CD4-positive, alpha-beta memory T cell (primary cell): Measurements from ENCODE around the gene MPI. TPM values are rescaled to one million over a fixed set of nuclear protein-coding genes. Genes with fewer than 3 reads are reported as not detected.
"Not testable (repeated sequence)": the region's sequence is repeated elsewhere in the genome, so short reads cannot be mapped to it uniquely, and the experiment has no call there.

Source experiments
- CTCF ChIA-PET: fragments of 350-600 bp; sonication (Branson Sonifier 250); formaldehyde crosslinking; loops from one replicate; lab custom pipeline; 2021; ENCODE audit warnings: inconsistent platforms; ENCODE audit not compliant: partially characterized antibody; lab: Charles Lee
- POLR2A ChIA-PET: fragments of 350-600 bp; sonication (Branson Sonifier 250); formaldehyde crosslinking; loops from one replicate; lab custom pipeline; 2021; ENCODE audit not compliant: partially characterized antibody; lab: Charles Lee
- DNase-seq, 5 donors: peaks; one replicate each; pipeline versions ENCODE4 v3.0.0 to v3.0.0-alpha.2; 2020 to 2022; ENCODE audit warnings: mixed read lengths in 1 of 5
- H3K27ac ChIP-seq: one replicate; pipeline ENCODE4 v1.7.0; 2013; ENCODE audit warnings: low read depth, low read length
- H3K27me3 ChIP-seq: 2 replicates; pipeline ENCODE4 v1.7.0; 2013; ENCODE audit warnings: mild to moderate bottlenecking, low read length, moderate library complexity; ENCODE audit not compliant: insufficient read depth
- H3K36me3 ChIP-seq: 2 replicates; pipeline ENCODE4 v1.7.0; 2013; ENCODE audit warnings: mild to moderate bottlenecking, low read length, moderate library complexity; ENCODE audit not compliant: insufficient read depth
- H3K4me1 ChIP-seq: 2 replicates; pipeline ENCODE4 v1.7.0; 2013; ENCODE audit warnings: mild to moderate bottlenecking, low read length, moderate library complexity; ENCODE audit not compliant: insufficient read depth
- H3K4me3 ChIP-seq, 2 donors: one replicate each; pipeline ENCODE4 v1.7.0; 2013; ENCODE audit warnings: low read length in 2 of 2, mild to moderate bottlenecking in 1 of 2
- H3K9me3 ChIP-seq, 2 donors: one replicate each; pipeline ENCODE4 v1.7.0; 2013; ENCODE audit warnings: low read length in 2 of 2, control low read depth in 1 of 2; ENCODE audit not compliant: control insufficient read depth in 1 of 2
- H3K27ac Mint-ChIP-seq, 7 donors: one replicate each; pipeline ENCODE4 v1.8.0; 2020 to 2021; ENCODE audit warnings: mixed read lengths in 7 of 7, mild to moderate bottlenecking in 6 of 7, inconsistent platforms in 3 of 7, moderate library complexity in 3 of 7
- H3K27me3 Mint-ChIP-seq, 2 donors: one replicate each; pipeline ENCODE4 v1.8.0; 2020 to 2021; ENCODE audit warnings: mixed read lengths in 2 of 2
- H3K36me3 Mint-ChIP-seq, 2 donors: one replicate each; pipeline ENCODE4 v1.8.0; 2020 to 2021; ENCODE audit warnings: mixed read lengths in 2 of 2, inconsistent platforms in 1 of 2, mild to moderate bottlenecking in 1 of 2
- H3K4me1 Mint-ChIP-seq, 4 donors: one replicate each; pipeline ENCODE4 v1.8.0; 2020 to 2021; ENCODE audit warnings: mixed read lengths in 4 of 4, mild to moderate bottlenecking in 1 of 4
- H3K4me3 Mint-ChIP-seq, 8 donors: one replicate each; pipeline ENCODE4 v1.8.0; 2020 to 2021; ENCODE audit warnings: mixed read lengths in 8 of 8, mild to moderate bottlenecking in 7 of 8, moderate library complexity in 6 of 8, inconsistent platforms in 3 of 8
- H3K9me3 Mint-ChIP-seq, 8 donors: one replicate each; pipeline ENCODE4 v1.8.0; 2020 to 2021; ENCODE audit warnings: mixed read lengths in 8 of 8, mild to moderate bottlenecking in 5 of 8, inconsistent platforms in 3 of 8, moderate library complexity in 1 of 8
- intact Hi-C: fragments of 100-400 bp; cut with micrococcal nuclease; formaldehyde crosslinking; loops from one replicate; pipeline ENCODE4 v1.15.1; 2023
- polyA plus RNA-seq, 2 donors: library from polyadenylated mRNA; unstranded; fragments of 300-500 nt; fragmentation: Illumina TruSeq; gene quantifications; one replicate each; pipeline ENCODE4 v1.2.3, GENCODE V29; 2021
- total RNA-seq, 2 experiments: library from RNA; stranded (reverse); gene quantifications; one replicate each; pipeline ENCODE4 v1.2.3, GENCODE V29; 2021

Gene MPI
- total and polyA plus RNA-seq, 4 experiments from 2014 or later = 63.0 to 73.1 (median 68.3) TPM

- peaks cover 15% of the 10 kb centered on the region for H3K36me3 ChIP-seq
- peaks cover 26% of the 10 kb centered on the region for H3K4me1 ChIP-seq
- no peaks in the 10 kb centered on the region for H3K27me3 ChIP-seq
- Mint-ChIP-seq H3K4me3 (peak overlapping the region; percentile 96 to 100 (median 99)), H3K9me3 (no peaks in the 10 kb centered on the region), H3K4me1 (peaks cover 21 to 44% (median 32%) of the 10 kb centered on the region in 4 donors), H3K36me3 (peaks cover 12 to 39% of the 10 kb centered on the region in 2 donors), H3K27ac (peak overlapping the region; percentile 92 to 99 (median 98)), H3K27me3 (no peaks in the 10 kb centered on the region)
- ChIA-PET POLR2A (interaction anchor here (0.8 to 10.8 kb wide), 19 partner anchors 11 to 292 kb away, joined by 3 to 155 read pairs (median 7); partner anchors contain the start of genes CLK3, COX5A, MPI and SCAMP2), CTCF (interaction anchor here (0.6 to 10.4 kb wide), 19 partner anchors 10 to 137 kb away, joined by 3 to 136 read pairs (median 4); partner anchors contain the start of gene ULK3)
- DNase-seq = no peak
- intact Hi-C loops = loop anchor here (5.0 kb wide), 1 partner anchor 45 kb away; no protein-coding TSS in a partner anchor
- H3K27ac ChIP-seq = peak overlapping the region; percentile 83
- H3K4me3 ChIP-seq = peak overlapping the region; percentile 61 to 94
- no peaks in the 10 kb centered on the region for H3K9me3 ChIP-seq
Observed at GRCh38 chr15:74907163-74907870, 17.5 kb downstream of the MPI start.

GRCh38 chr15:74908635-74909034 is 18.8 kb downstream of the MPI start:
- peaks cover 26% of the 10 kb centered on the region for H3K4me1 ChIP-seq
- H3K36me3 Mint-ChIP-seq = peaks cover 11 to 34% of the 10 kb centered on the region in 2 donors
- ChIA-PET CTCF (interaction anchor here (1.2 to 10.4 kb wide), 3 partner anchors 34 to 66 kb away, joined by 3 to 136 read pairs (median 4); partner anchors contain the start of gene ULK3), POLR2A (interaction anchor here (0.6 to 10.8 kb wide), 5 partner anchors 15 to 118 kb away, joined by 3 to 155 read pairs (median 3); partner anchors contain the start of genes COX5A, MPI and ULK3)
- peaks cover 7% of the 10 kb centered on the region for H3K36me3 ChIP-seq
- H3K27ac ChIP-seq = no peak overlapping the region
- peak overlapping the region in 4 of 7 donors; percentile 25 to 69 (median 66) for H3K27ac Mint-ChIP-seq
- no peaks in the 10 kb centered on the region for H3K27me3 Mint-ChIP-seq
- intact Hi-C loops = loop anchor here (5.0 kb wide), 1 partner anchor 44 kb away; no protein-coding TSS in a partner anchor
- peak overlapping the region in 3 of 8 donors; percentile 1 to 43 (median 10) for H3K4me3 Mint-ChIP-seq
- no peak for DNase-seq
- H3K4me3 ChIP-seq = no peak overlapping the region
- H3K9me3 Mint-ChIP-seq = no peaks in the 10 kb centered on the region
- peaks cover 21 to 43% (median 31%) of the 10 kb centered on the region in 4 donors for H3K4me1 Mint-ChIP-seq
- H3K27me3 ChIP-seq = no peaks in the 10 kb centered on the region
- no peaks in the 10 kb centered on the region for H3K9me3 ChIP-seq

GRCh38 chr15:74913041-74913440 is 23.2 kb downstream of the MPI start:
- no peak overlapping the region for H3K4me3 Mint-ChIP-seq
- DNase-seq = no peak

GRCh38 chr15:74913799-74914198 is 24.0 kb downstream of the MPI start:
- H3K36me3 ChIP-seq = peaks cover 11% of the 10 kb centered on the region
- CTCF ChIA-PET = interaction anchor here (0.9 kb wide), 1 partner anchor 12 kb away, joined by 5 read pairs; no protein-coding TSS in a partner anchor
- peaks cover 18 to 33% of the 10 kb centered on the region in 2 donors for H3K36me3 Mint-ChIP-seq
- DNase-seq, H3K4me3 ChIP-seq, H3K27me3 Mint-ChIP-seq, intact Hi-C loops, H3K4me3 Mint-ChIP-seq, H3K27ac ChIP-seq, H3K9me3 Mint-ChIP-seq, H3K4me1 ChIP-seq, H3K9me3 ChIP-seq, H3K4me1 Mint-ChIP-seq, H3K27me3 ChIP-seq: not testable (repeated sequence)
- H3K27ac Mint-ChIP-seq = peak overlapping the region in 1 of 7 donors; percentile 31
- POLR2A ChIA-PET = interaction anchor here (1.0 kb wide), 1 partner anchor 10 kb away, joined by 3 read pairs; no protein-coding TSS in a partner anchor

More at GRCh38 chr15:74913041-74913440, 23.2 kb downstream of the MPI start:
- CTCF ChIA-PET = interaction anchor here (0.9 to 3.6 kb wide), 2 partner anchors 11 to 12 kb away, joined by 5 to 36 read pairs; no protein-coding TSS in a partner anchor
- H3K4me1 ChIP-seq = no peaks in the 10 kb centered on the region
- Mint-ChIP-seq H3K9me3 (no peaks in the 10 kb centered on the region), H3K4me1 (peaks cover 0 to 6% (median 0%) of the 10 kb centered on the region in 4 donors), H3K36me3 (peaks cover 13 to 28% of the 10 kb centered on the region in 2 donors), H3K27ac (no peak overlapping the region), H3K27me3 (no peaks in the 10 kb centered on the region)
- H3K27ac ChIP-seq = no peak overlapping the region
- no peak overlapping the region for H3K4me3 ChIP-seq
- H3K27me3 ChIP-seq = no peaks in the 10 kb centered on the region
- peaks cover 8% of the 10 kb centered on the region for H3K36me3 ChIP-seq
- H3K9me3 ChIP-seq = no peaks in the 10 kb centered on the region
- intact Hi-C loops = no loop called here
- POLR2A ChIA-PET = interaction anchor here (1.0 kb wide), 1 partner anchor 9 kb away, joined by 3 read pairs; no protein-coding TSS in a partner anchor

- no peak for DNase-seq
- Mint-ChIP-seq H3K27me3 (no peaks in the 10 kb centered on the region), H3K36me3 (peaks cover 34 to 53% of the 10 kb centered on the region in 2 donors), H3K9me3 (no peaks in the 10 kb centered on the region), H3K27ac (no peak overlapping the region), H3K4me1 (peaks cover 0 to 2% (median 0%) of the 10 kb centered on the region in 4 donors), H3K4me3 (no peak overlapping the region)
- Histone ChIP-seq H3K9me3 (no peaks in the 10 kb centered on the region), H3K4me3 (no peak overlapping the region), H3K27ac (no peak overlapping the region), H3K36me3 (peaks cover 33% of the 10 kb centered on the region), H3K4me1 (no peaks in the 10 kb centered on the region), H3K27me3 (no peaks in the 10 kb centered on the region)
- intact Hi-C loops = no loop called here
- POLR2A ChIA-PET = interaction anchor here (2.0 kb wide), 1 partner anchor 11 kb away, joined by 8 read pairs; the partner anchor contains the start of gene FAM219B
- CTCF ChIA-PET = interaction anchor here (1.0 to 1.6 kb wide), 2 partner anchors 14 to 16 kb away, joined by 4 to 5 read pairs; no protein-coding TSS in a partner anchor
Observed at GRCh38 chr15:74917676-74918075, 27.8 kb downstream of the MPI start.

DNA sequence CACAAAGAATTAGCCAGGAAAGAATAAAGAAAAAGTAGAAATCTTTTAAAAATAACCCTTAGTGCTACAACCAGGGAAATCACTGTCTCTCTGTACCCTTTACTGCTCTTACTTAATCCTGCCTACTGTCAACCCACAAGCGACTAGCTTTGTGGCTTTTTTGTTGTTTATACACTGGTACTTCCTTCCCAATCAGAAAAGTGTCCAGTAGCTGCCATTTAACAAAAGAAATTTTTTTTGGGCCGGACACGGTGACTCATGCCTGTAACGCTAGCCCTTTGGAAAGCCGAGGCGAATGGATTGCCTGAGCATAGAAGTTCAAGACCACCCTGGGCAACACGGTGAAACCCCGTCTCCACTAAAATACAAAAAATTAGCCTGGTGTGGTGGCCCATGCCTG is 30.6 kb downstream of the MPI start:
- Histone ChIP-seq H3K9me3 (no peaks in the 10 kb centered on the region), H3K4me1 (no peaks in the 10 kb centered on the region), H3K27me3 (no peaks in the 10 kb centered on the region), H3K36me3 (peaks cover 46% of the 10 kb centered on the region), H3K27ac (no peak overlapping the region), H3K4me3 (no peak overlapping the region)
- intact Hi-C loops = loop anchor here (1.0 kb wide), 1 partner anchor 36 kb away; the partner anchor contains the start of gene RPP25
- CTCF ChIA-PET = interaction anchor here (1.0 to 1.5 kb wide), 4 partner anchors 14 to 151 kb away, joined by 3 to 6 read pairs (median 4); partner anchors contain the start of gene FAM219B
- H3K4me3 Mint-ChIP-seq = no peak overlapping the region
- H3K4me1 Mint-ChIP-seq = peaks cover 0 to 2% (median 0%) of the 10 kb centered on the region in 4 donors
- DNase-seq = no peak
- POLR2A ChIA-PET = interaction anchor here (0.6 kb wide), 1 partner anchor 240 kb away, joined by 3 read pairs; no protein-coding TSS in a partner anchor
- peaks cover 34 to 56% of the 10 kb centered on the region in 2 donors for H3K36me3 Mint-ChIP-seq
- no peaks in the 10 kb centered on the region for H3K27me3 Mint-ChIP-seq
- H3K9me3 Mint-ChIP-seq = no peaks in the 10 kb centered on the region
- H3K27ac Mint-ChIP-seq = no peak overlapping the region
